GM18907 (cell line): ENCODE results near the gene PTER.
A peak's percentile ranks its signal among the peaks of the same experiment; 100 is the strongest.

Experiments
- ATAC-seq: cut with Tn5 transposase; IDR thresholded peaks from one replicate; pipeline ENCODE4 v1.9.1; 2021; ENCODE audit warnings: mild to moderate bottlenecking, moderate library complexity; ENCODE audit not compliant: unreplicated experiment

Gene PTER

DNA sequence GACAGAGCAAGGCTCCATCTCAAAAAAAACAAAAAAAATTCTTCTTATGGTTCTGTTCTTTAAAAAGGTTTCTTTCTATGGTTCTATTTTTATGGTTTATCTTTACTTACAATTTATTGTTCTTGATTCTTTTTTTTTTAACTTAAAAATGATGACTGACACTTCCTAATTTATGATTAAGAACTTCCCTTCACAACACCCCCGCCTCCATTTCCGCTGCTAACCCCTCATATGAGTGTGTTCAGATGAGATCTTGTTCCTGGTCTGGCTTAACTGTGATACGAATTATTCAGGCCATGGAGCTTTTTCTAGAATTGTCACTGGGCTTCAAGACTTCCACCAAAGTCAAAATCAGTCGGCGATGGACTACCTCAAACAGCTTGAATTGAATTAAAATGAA lies 33.9 kb downstream of the PTER start:
- ATAC-seq: no peak

DNA sequence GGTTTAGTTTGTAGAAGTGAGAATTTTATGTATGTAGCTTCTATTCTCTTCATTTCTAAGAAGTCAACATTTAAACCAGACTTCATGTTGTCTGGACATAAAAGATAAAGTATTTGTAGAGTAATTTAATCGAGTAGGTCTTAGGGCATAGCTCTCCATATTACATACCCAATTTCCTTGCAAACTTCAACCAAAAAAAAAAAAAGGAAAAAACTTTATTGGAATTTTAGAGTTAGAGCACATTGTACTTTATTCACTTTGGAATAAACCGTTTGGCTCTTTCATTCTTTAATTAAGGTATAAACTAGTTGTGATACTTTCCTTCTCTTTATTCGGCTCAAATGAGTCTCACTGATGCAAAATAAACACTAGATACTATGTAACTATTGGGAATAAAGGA lies 36.0 kb downstream of the PTER start:
- ATAC-seq: no peak

GRCh38 chr10:16477757-16478156 lies 40.9 kb downstream of the PTER start:
- no peak for ATAC-seq

GRCh38 chr10:16478801-16479200 lies 42.0 kb downstream of the PTER start:
- ATAC-seq: no peak

DNA sequence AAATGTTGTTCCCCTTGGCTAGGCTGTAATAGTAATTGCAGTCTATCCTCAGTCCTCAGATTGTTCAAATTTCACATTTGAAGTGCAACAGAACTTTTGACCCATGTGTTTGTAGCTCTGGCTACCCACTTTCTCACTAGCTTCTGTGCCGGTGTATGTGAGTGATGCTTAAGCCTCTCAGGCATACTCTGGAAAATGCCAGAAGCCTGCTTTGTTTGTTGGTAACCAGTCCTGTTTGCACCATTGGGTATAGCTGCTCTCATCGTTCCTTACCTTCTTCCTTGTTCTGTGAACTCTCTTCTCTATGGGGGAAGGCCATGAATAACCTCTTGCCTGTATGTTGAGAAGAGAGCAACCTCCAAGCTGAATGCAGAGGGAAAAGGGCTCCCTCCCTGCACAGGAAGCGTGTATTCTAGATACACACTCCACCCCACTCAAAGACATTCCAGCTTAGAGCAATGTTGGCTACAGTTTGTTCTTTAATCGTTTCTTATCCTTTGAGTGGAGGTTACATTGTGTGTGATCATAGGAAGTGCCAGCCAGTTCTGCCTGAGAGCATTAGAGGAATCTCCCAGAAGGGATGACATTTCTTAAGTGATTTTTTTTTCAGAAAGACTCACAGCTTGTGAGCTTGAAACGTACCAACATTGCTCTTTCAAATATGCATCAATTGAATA lies 44.4 kb downstream of the PTER start:
- no peak for ATAC-seq

DNA sequence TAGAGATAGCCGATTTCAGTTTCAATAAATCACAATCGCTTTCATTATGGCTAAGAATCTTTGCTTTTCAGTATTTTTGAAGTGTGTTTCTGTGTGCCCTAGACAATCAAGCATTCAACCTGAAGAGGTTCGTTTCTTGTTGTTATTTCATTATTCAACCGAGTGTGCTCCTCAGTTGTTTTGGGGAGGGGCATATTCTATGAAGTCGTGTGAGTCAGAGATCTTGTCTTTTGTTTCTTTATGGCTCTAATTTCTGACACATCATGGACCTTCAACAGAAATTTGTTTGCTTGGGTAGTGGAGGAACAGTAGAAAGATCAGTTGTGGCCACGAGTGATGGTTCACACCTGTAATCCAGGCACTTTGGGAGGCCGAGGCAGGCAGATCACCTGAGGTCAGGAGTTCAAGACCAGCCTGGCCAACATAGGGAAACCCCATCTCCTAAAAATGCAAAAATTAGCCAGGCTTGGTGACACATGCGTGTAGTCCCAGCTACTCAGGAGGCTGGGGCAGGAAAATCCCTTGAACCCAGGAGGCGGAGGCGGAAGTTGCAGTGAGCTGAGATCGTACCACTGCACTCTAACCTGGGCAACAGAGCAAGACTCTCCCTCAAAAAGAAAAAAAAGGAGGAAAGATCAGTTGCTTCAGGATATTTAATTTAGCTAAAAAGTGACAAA lies 46.6 kb downstream of the PTER start:
- ATAC-seq: no peak

DNA sequence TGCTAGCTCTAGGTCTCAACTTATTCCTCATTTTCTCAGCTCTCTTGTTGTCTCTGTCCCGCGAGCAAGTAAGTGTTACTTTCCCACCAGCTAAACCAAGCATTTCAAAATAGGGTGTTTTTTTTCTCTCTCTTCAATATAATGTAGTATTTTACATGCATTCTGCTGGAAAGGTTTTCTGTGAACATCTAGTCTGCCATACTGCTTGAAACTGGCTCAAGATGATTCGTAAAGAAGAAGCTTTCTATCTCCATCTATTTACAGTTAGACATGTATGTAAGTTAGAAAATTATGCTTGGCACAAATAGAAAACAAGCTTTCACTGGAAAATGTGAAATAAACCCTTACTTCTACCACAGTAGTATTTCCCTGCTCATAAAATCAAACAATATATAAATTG lies 53.7 kb downstream of the PTER start:
- no peak for ATAC-seq

- ATAC-seq: no peak
These were observed 55.1 kb downstream of the PTER start for GRCh38 chr10:16491933-16492332.

DNA sequence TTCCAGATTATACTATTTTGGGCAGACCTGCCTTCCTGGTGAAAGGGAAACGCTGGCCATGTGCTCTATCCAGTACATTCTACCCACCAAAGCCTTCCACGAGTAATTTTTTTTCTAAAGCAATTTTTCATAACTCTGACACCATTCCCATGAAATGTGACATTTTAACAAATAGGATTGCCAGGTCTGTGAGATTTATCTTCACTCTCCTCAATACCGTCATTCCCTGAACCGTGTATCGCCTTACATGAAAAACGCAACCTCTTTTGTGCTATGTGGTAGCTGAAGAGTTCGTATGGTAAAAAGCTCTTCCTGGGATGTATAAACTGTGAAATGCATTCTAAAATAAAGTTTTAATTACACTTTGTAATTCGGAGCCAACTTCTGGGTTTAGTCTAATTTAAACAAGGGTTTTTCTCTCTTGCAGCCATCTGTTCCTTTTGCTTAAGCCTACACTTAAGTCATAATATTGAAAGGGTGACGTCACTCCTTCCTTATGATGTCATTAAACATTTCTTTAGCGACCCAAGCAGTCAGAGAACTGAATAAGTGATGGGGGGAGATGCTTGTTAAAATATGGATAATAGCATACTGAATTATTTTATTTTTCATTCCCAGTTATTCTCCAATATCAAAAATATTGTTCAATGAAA lies 57.2 kb downstream of the PTER start:
- ATAC-seq: no peak

DNA sequence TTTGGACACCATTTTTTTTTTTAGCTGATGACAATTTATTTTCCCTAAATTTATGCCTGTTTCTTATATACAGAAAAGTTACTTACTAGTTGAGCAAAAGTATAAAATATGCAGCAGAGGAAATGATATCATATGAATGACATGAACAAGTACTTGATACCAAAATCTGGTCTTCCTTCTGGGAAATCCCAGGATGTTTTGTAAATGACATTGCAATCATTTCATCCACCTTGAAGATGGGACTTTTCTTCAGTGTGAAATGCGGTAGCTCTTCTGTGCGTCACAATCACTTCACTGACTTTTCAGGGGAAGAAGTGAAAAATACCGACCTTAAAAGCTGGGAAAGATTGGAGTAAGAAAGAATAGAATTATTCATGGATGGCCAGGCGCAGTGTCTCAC lies 61.1 kb downstream of the PTER start:
- no peak for ATAC-seq

DNA sequence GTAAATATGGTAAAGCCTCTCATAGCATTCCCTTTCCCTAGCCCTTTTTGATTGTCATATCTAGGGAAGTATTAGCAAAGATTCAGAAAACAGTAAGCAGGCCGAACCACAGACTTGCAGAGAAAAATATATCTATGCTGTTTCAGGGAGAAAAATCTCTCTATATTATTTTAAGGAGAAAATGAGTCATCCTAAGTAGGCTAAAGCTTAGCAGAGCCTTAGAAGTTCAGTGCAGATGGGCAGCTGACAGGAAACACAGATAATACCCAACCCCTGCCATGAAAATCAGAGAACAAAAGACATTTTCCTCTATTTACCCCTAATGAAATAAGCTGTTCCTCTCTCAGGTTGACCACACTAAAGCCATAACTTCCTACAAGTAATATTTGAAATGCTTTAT lies 68.4 kb downstream of the PTER start:
- ATAC-seq: no peak

GRCh38 chr10:16509996-16510395 lies 73.2 kb downstream of the PTER start:
- ATAC-seq: no peak

DNA sequence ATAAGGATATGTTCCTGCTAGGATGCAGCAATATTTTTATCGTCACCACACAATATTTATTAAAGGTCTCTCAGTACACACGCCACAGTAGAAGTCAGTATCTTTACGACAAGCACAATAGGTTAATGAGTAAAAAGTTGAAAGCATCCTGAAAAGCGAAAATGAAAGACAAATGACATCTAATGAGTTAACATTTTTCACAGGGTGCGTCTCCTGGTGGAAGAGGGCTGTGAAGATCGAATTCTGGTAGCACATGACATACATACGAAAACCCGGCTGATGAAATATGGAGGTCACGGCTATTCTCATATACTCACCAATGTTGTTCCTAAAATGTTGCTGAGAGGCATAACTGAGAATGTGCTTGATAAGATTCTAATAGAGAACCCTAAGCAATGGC lies 74.0 kb downstream of the PTER start:
- no peak for ATAC-seq

- no peak for ATAC-seq
These were observed 82.0 kb downstream of the PTER start for GRCh38 chr10:16518822-16519221.

- no peak for ATAC-seq
These were observed 82.6 kb downstream of the PTER start for GRCh38 chr10:16519250-16519907.

- peak; percentile 36 for ATAC-seq
These were observed 83.4 kb downstream of the PTER start for GRCh38 chr10:16519908-16520861.

GRCh38 chr10:16520900-16521299 lies 84.1 kb downstream of the PTER start:
- ATAC-seq: peak; percentile 63

DNA sequence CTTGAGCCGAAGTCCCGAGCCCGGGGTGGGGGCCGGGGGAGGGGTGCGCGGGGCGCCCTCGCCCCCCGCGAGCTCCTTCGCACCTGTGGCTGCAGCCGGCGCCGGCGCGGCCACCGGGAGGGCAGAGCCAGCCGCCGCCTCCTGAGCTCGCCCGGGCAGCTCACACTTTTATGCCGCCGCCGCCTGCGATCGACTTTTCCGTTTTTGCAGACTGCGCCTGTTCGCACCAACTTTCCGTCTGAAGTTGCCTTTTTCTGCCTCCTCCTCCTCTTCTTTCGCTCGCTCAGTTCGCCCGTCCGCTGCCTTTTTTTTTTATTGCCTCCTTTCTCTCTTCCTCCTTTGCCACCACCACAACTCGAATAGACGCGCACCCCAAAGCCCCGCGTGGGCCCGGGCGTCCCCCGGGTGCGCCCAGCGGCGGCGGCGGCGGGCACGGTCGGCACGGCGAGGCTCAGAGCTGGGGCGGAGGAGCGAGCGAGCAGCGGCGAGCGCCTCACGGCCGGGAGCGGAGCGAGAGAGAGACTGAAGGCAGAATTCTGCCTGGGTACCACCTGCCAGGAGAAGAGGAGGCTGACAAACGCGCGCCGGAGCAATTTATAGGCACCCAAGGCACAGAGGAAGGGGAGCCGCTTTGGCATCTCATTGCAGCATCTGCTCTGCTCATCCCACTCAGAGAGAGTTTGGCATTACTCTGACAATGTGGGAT lies 84.7 kb downstream of the PTER start, which contains the start of gene C1QL3:
Gene C1QL3 (minus strand): TSS at position 569 of the 706 bp plus-strand sequence. CDS start 814 bp downstream, outside the sequence.
- ATAC-seq: peak; percentile 45

DNA sequence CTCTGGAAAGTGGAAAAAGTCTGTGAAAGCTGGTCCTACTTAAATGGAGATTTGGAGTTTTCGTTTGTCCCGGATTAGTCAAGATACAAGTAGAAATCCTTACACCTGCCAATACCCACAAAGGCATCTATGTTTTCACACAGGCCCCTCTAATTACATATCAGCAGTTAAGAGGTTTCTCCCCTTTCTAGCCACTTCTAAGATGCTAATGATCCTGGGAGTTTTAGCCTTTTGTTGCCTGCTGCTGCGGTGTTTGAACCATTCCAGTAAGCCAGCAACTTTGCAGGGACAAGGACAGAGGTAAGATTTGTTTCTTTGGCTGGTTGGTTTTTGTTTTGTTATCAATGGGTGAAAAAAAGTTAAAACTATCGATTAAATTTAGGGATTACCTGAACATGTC lies 90.6 kb downstream of the PTER start:
- ATAC-seq: no peak

DNA sequence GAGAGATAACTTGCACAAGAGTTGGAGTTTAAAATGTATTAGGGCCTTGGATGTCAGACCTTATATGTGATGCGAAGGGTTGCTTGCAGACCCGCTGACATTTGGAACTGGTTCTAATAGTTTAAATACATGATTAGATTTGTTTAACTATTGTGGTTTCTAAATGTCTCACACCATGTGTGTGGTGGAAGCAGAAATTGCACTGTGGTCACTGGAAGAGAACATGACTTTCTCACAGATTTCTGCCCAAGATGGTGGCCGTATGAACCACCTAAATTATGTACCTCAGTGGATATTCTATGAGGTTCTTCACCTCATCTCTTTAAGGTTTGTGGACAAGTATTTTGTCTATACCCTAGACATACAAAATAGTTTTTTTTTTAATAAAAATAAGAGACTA lies 93.0 kb downstream of the PTER start:
- ATAC-seq: no peak
